ENCODE data around the gene TCF25. TPM values are rescaled to one million over a fixed set of nuclear protein-coding genes. Genes with fewer than 3 reads are reported as not detected.
"Not testable (repeated sequence)": the region's sequence is repeated elsewhere in the genome, so short reads cannot be mapped to it uniquely, and the experiment has no call there.

Gene TCF25
- total RNA-seq, 4 donors from 2014 or later: 144 to 266 (median 201) TPM

DNA sequence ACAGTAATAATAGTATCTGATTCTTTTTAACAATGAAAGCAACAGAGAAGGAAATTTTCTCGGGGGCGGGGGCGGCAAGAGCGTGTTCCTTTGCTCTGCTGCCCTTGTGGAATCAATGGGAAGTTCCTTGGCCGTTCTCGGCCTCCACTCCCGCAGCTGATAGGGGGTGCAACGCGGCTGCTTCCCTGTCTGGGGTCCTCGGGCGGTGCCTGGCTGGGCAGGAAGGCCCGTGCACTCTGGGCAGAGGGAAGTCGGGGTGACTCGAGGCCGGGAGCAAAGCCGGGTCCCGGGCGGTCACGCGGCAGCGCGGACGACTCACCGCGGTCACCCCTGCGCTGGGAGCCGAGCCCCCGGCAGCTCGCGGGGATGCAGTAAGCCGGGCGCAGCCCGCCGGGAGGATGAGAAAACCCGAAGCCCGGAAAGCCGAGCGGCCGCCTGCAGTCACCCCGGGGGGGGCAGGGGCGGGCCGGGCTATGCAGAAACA, 52.2 kb downstream of the TCF25 start:
- no peaks in the 10 kb centered on the region for H3K9me3 ChIP-seq
- TF ChIP-seq, protein P1, sequence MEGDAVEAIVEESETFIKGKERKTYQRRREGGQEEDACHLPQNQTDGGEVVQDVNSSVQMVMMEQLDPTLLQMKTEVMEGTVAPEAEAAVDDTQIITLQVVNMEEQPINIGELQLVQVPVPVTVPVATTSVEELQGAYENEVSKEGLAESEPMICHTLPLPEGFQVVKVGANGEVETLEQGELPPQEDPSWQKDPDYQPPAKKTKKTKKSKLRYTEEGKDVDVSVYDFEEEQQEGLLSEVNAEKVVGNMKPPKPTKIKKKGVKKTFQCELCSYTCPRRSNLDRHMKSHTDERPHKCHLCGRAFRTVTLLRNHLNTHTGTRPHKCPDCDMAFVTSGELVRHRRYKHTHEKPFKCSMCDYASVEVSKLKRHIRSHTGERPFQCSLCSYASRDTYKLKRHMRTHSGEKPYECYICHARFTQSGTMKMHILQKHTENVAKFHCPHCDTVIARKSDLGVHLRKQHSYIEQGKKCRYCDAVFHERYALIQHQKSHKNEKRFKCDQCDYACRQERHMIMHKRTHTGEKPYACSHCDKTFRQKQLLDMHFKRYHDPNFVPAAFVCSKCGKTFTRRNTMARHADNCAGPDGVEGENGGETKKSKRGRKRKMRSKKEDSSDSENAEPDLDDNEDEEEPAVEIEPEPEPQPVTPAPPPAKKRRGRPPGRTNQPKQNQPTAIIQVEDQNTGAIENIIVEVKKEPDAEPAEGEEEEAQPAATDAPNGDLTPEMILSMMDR (IDR thresholded peaks at IDR 0.05): no peak
- TF ChIP-seq POLR2A (IDR thresholded peaks at IDR 0.05): no peak
- H3K27me3 ChIP-seq: peaks cover 24% of the 10 kb centered on the region
- WGBS, 2 donors: 3 to 4% methylated on average over 11 to 12 of the region's 42 CpGs
- intact Hi-C loops (cut with DNase I): no loop called here
- H3K27ac ChIP-seq: no peak overlapping the region
- H3K4me3 ChIP-seq (replicated peaks in 1 of 3): peak overlapping the region in 1 of 3 donors; percentile 20
- H3K36me3 ChIP-seq: no peaks in the 10 kb centered on the region
- H3K4me1 ChIP-seq: peaks cover 0 to 45% of the 10 kb centered on the region in 2 donors
- no peak for DNase-seq

DNA sequence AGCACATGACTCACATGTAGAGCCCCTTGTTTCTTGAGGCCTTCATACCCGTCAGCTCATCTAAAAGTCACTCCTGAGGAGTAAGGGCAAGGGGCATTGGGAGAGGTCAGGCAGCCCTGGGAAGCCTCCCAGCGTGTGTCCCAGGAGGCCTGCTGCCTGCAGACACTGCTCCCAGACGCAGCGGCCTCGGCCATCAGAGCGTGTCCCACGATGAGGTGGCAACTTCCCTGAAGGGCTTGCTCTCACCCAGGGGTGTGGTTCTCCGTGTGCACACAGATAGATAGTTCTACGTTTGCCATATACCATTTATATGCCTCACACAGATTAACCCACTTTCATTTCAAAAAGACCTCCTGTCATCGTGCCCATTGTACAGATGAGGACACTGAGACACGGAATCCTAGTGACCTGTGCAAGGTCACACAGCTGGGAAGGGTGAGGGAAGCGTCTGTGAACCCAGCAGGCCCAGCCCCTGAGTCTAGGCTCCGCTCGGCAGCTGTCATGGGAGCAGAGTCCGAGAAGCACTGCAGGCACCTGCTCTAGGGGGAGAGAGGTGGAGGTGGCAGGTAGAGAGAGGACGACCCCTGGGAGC, 58.0 kb downstream of the TCF25 start:
- no peaks in the 10 kb centered on the region for H3K36me3 ChIP-seq
- H3K4me1 ChIP-seq: peaks cover 0 to 2% of the 10 kb centered on the region in 2 donors
- no peak overlapping the region for H3K4me3 ChIP-seq (replicated peaks in 1 of 3)
- WGBS, 2 donors: 83 to 84% methylated on average over 11 to 15 of the region's 16 CpGs
- H3K27ac ChIP-seq: no peak overlapping the region
- no peaks in the 10 kb centered on the region for H3K9me3 ChIP-seq
- DNase-seq: no peak
- TF ChIP-seq, protein P1 (IDR thresholded peaks at IDR 0.05): no peak
- no peak for TF ChIP-seq POLR2A (IDR thresholded peaks at IDR 0.05)
- intact Hi-C loops (cut with DNase I): no loop called here
- H3K27me3 ChIP-seq: peaks cover 8% of the 10 kb centered on the region

DNA sequence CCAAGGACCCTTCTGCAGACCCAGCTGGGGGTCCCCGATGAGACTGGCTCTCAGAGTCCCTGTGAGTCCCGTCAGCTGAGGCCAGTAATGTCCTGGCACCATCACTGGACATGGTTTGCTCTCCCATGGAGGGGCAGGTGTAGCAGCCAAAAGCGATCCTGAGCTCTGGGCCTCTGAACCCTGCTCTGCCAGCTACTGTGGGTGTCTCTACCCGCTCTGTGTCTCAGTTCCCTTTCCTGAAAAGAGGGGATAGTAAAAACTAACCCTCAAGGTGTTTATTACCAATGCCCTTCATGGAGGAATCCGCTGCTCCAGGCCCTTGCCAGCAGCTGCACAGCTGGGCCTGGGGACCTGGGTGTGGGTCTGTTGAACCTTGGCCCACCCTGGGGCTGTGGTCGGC, 58.6 kb downstream of the TCF25 start:
- WGBS, 2 donors: 89 to 95% methylated on average over 3 to 6 of the region's 6 CpGs
- TF ChIP-seq POLR2A (IDR thresholded peaks at IDR 0.05): no peak
- TF ChIP-seq, protein P1 (IDR thresholded peaks at IDR 0.05): no peak
- H3K4me3 ChIP-seq (replicated peaks in 1 of 3): no peak overlapping the region
- no peaks in the 10 kb centered on the region for H3K9me3 ChIP-seq
- no peaks in the 10 kb centered on the region for H3K36me3 ChIP-seq
- peaks cover 4% of the 10 kb centered on the region for H3K27me3 ChIP-seq
- intact Hi-C loops (cut with DNase I): no loop called here
- no peak for DNase-seq
- H3K27ac ChIP-seq: no peak overlapping the region
- no peaks in the 10 kb centered on the region for H3K4me1 ChIP-seq

DNA sequence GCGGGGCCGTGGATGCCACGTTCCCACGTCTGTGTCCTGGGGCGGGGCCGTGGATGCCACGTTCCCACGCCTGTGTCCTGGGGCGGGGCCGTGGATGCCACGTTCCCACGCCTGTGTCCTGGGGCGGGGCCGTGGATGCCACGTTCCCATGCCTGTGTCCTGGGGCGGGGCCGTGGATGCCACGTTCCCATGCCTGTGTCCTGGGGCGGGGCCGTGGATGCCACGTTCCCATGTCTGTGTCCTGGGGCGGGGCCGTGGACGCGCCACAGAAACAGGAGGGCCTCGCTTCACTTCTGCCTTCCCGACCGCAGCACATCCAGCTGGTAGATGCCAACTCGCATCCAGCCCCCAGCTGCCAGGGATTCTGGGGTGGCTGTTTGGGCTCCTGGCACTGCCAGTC, 60.6 kb downstream of the TCF25 start:
- H3K27me3 ChIP-seq; H3K27ac ChIP-seq; H3K36me3 ChIP-seq; DNase-seq; H3K9me3 ChIP-seq; H3K4me1 ChIP-seq; H3K4me3 ChIP-seq (replicated peaks in 1 of 3); intact Hi-C loops (cut with DNase I): not testable (repeated sequence)
- 97 to 100% methylated on average over 3 to 8 of the region's 29 CpGs for WGBS, 2 donors

DNA sequence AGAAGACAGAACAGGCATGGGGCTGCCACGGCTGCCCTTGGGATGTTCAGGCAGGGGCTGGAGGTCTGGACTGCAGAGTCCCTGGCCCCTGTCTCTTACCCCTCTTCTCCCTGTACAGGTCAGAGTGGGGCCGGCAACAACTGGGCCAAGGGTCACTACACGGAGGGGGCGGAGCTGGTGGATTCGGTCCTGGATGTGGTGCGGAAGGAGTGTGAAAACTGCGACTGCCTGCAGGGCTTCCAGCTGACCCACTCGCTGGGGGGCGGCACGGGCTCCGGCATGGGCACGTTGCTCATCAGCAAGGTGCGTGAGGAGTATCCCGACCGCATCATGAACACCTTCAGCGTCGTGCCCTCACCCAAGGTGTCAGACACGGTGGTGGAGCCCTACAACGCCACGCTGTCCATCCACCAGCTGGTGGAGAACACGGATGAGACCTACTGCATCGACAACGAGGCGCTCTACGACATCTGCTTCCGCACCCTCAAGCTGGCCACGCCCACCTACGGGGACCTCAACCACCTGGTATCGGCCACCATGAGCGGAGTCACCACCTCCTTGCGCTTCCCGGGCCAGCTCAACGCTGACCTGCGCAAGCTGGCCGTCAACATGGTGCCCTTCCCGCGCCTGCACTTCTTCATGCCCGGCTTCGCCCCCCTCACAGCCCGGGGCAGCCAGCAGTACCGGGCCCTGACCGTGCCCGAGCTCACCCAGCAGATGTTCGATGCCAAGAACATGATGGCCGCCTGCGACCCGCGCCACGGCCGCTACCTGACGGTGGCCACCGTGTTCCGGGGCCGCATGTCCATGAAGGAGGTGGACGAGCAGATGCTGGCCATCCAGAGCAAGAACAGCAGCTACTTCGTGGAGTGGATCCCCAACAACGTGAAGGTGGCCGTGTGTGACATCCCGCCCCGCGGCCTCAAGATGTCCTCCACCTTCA, 61.5 kb downstream of the TCF25 start:
- Histone ChIP-seq H3K4me1 (no peaks in the 10 kb centered on the region), H3K27me3 (peaks cover 3% of the 10 kb centered on the region), H3K36me3 (no peaks in the 10 kb centered on the region), H3K27ac (no peak overlapping the region), H3K4me3 (replicated peaks in 1 of 3) (no peak overlapping the region), H3K9me3 (no peaks in the 10 kb centered on the region)
- intact Hi-C loops (cut with DNase I): no loop called here
- TF ChIP-seq, protein P1 (IDR thresholded peaks at IDR 0.05): no peak
- TF ChIP-seq POLR2A (IDR thresholded peaks at IDR 0.05): no peak
- WGBS, 2 donors: 94 to 96% methylated on average over 52 to 61 of the region's 61 CpGs
- DNase-seq: no peak

DNA sequence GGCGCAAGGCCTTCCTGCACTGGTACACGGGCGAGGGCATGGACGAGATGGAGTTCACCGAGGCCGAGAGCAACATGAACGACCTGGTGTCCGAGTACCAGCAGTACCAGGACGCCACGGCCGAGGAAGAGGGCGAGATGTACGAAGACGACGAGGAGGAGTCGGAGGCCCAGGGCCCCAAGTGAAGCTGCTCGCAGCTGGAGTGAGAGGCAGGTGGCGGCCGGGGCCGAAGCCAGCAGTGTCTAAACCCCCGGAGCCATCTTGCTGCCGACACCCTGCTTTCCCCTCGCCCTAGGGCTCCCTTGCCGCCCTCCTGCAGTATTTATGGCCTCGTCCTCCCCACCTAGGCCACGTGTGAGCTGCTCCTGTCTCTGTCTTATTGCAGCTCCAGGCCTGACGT, 62.2 kb downstream of the TCF25 start:
- 92 to 94% methylated on average over 24 to 27 of the region's 27 CpGs for WGBS, 2 donors
- H3K27ac ChIP-seq; H3K4me3 ChIP-seq (replicated peaks in 1 of 3); DNase-seq; intact Hi-C loops (cut with DNase I); H3K36me3 ChIP-seq; H3K4me1 ChIP-seq; H3K27me3 ChIP-seq; H3K9me3 ChIP-seq: not testable (repeated sequence)

Data from thyroid gland (tissue), 4 donors.